ENCODE results near the gene OR4K14. TPM values are rescaled to one million over a fixed set of nuclear protein-coding genes. Genes with fewer than 3 reads are reported as not detected.

Gene OR4K14
- total RNA-seq (2022): not detected in 2 replicates
- Bru-seq, nascent RNA: not detected
- BruChase-seq, experiment 1, labeled RNA remaining after a 6-hour chase: not detected
- not detected for BruChase-seq, experiment 2, labeled RNA remaining after a 2-hour chase
- long read RNA-seq: 0 reads

GRCh38 chr14:20019257-20019865 is at the start of gene OR4K14:
Gene OR4K14, minus strand, starts transcription at chr14:20019307. Its CDS starts 4,114 bp downstream, at chr14:20015193.
- CTCF ChIA-PET: no interaction called here
- no peaks in the 10 kb centered on the region for H3K36me3 Mint-ChIP-seq (ENCODE audit: insufficient read depth, unreplicated experiment)
- no peaks in the 10 kb centered on the region for H3K4me1 Mint-ChIP-seq (ENCODE audit: low read depth, unreplicated experiment)
- H3K9me3 Mint-ChIP-seq (ENCODE audit: low read depth, unreplicated experiment): peaks cover 2% of the 10 kb centered on the region
- intact Hi-C loops (cut with micrococcal nuclease; ENCODE audit: unreplicated experiment): no loop called here
- no peaks in the 10 kb centered on the region for H3K27me3 Mint-ChIP-seq (ENCODE audit: unreplicated experiment)
- H3K4me3 Mint-ChIP-seq (ENCODE audit: low read depth, unreplicated experiment): no peak within 1 kb of the TSS
- TF ChIP-seq CTCF (IDR thresholded peaks at IDR 0.05; ENCODE audit: unreplicated experiment): no peak
- BruUV-seq (replicated peaks): no TSS peak
- DNase-seq: no peak
- H3K27ac Mint-ChIP-seq (ENCODE audit: unreplicated experiment): no peak within 1 kb of the TSS

GRCh38 chr14:20059745-20060144 is 40.6 kb upstream of the OR4K14 start, which contains the start of gene OR4L1:
Gene OR4L1, plus strand, starts transcription at chr14:20060045. Its CDS starts 0 bp downstream, at chr14:20060045.
- H3K36me3 Mint-ChIP-seq (ENCODE audit: insufficient read depth, unreplicated experiment): no peaks in the 10 kb centered on the region
- DNase-seq: no peak
- intact Hi-C loops (cut with micrococcal nuclease; ENCODE audit: unreplicated experiment): no loop called here
- no peaks in the 10 kb centered on the region for H3K4me1 Mint-ChIP-seq (ENCODE audit: low read depth, unreplicated experiment)
- CTCF ChIA-PET: no interaction called here
- H3K9me3 Mint-ChIP-seq (ENCODE audit: low read depth, unreplicated experiment): no peaks in the 10 kb centered on the region
- no peak within 1 kb of the TSS for H3K27ac Mint-ChIP-seq (ENCODE audit: unreplicated experiment)
- no peak for TF ChIP-seq CTCF (IDR thresholded peaks at IDR 0.05; ENCODE audit: unreplicated experiment)
- no TSS peak for BruUV-seq (replicated peaks)
- no peak within 1 kb of the TSS for H3K4me3 Mint-ChIP-seq (ENCODE audit: low read depth, unreplicated experiment)
- H3K27me3 Mint-ChIP-seq (ENCODE audit: unreplicated experiment): no peaks in the 10 kb centered on the region

- Mint-ChIP-seq H3K9me3 (ENCODE audit: low read depth, unreplicated experiment) (no peaks in the 10 kb centered on the region), H3K4me3 (ENCODE audit: low read depth, unreplicated experiment) (no peak overlapping the region), H3K27ac (ENCODE audit: unreplicated experiment) (no peak overlapping the region), H3K36me3 (ENCODE audit: insufficient read depth, unreplicated experiment) (no peaks in the 10 kb centered on the region), H3K27me3 (ENCODE audit: unreplicated experiment) (no peaks in the 10 kb centered on the region), H3K4me1 (ENCODE audit: low read depth, unreplicated experiment) (no peaks in the 10 kb centered on the region)
- no peak for DNase-seq
- no TSS peak for BruUV-seq (replicated peaks)
- no peak for TF ChIP-seq CTCF (IDR thresholded peaks at IDR 0.05; ENCODE audit: unreplicated experiment)
- intact Hi-C loops (cut with micrococcal nuclease; ENCODE audit: unreplicated experiment): no loop called here
- CTCF ChIA-PET: no interaction called here
Measured at GRCh38 chr14:20048202-20048601, 29.1 kb upstream of the OR4K14 start.

- no peak for DNase-seq
- no peaks in the 10 kb centered on the region for H3K27me3 Mint-ChIP-seq (ENCODE audit: unreplicated experiment)
- no peak overlapping the region for H3K4me3 Mint-ChIP-seq (ENCODE audit: low read depth, unreplicated experiment)
- no peaks in the 10 kb centered on the region for H3K36me3 Mint-ChIP-seq (ENCODE audit: insufficient read depth, unreplicated experiment)
- no peak for TF ChIP-seq CTCF (IDR thresholded peaks at IDR 0.05; ENCODE audit: unreplicated experiment)
- H3K4me1 Mint-ChIP-seq (ENCODE audit: low read depth, unreplicated experiment): no peaks in the 10 kb centered on the region
- CTCF ChIA-PET: no interaction called here
- no TSS peak for BruUV-seq (replicated peaks)
- H3K9me3 Mint-ChIP-seq (ENCODE audit: low read depth, unreplicated experiment): no peaks in the 10 kb centered on the region
- intact Hi-C loops (cut with micrococcal nuclease; ENCODE audit: unreplicated experiment): no loop called here
- H3K27ac Mint-ChIP-seq (ENCODE audit: unreplicated experiment): no peak overlapping the region
Measured at GRCh38 chr14:20044243-20044642, 25.1 kb upstream of the OR4K14 start.
